Measurements from ENCODE around the gene SPDL1. TPM values are rescaled to one million over a fixed set of nuclear protein-coding genes. Genes with fewer than 3 reads are reported as not detected.

Gene SPDL1
- total RNA-seq, 2 donors from 2014 or later, result 8.0 to 13.7 TPM

GRCh38 chr5:169544264-169544950 lies 39.2 kb upstream of the SPDL1 start:
- Histone ChIP-seq H3K36me3 (no peaks in the 10 kb centered on the region), H3K4me1 (no peaks in the 10 kb centered on the region), H3K27me3 (no peaks in the 10 kb centered on the region), H3K4me3 (no peak overlapping the region), H3K27ac (no peak overlapping the region), H3K9me3 (no peaks in the 10 kb centered on the region), H3K9ac (ENCODE audit: low read depth in 2 of 2, low read length in 2 of 2) (no peak overlapping the region)
- intact Hi-C loops (cut with DNase I), result no loop called here
- TF ChIP-seq CTCF (IDR thresholded peaks at IDR 0.05), result no peak
- no peak for DNase-seq

GRCh38 chr5:169545762-169546161 lies 37.8 kb upstream of the SPDL1 start:
- no peak overlapping the region for H3K27ac ChIP-seq
- no peaks in the 10 kb centered on the region for H3K36me3 ChIP-seq
- no peaks in the 10 kb centered on the region for H3K4me1 ChIP-seq
- no peaks in the 10 kb centered on the region for H3K27me3 ChIP-seq
- DNase-seq, result no peak
- no peaks in the 10 kb centered on the region for H3K9me3 ChIP-seq
- intact Hi-C loops (cut with DNase I), result no loop called here
- H3K4me3 ChIP-seq, result no peak overlapping the region
- no peak overlapping the region for H3K9ac ChIP-seq (ENCODE audit: low read depth in 2 of 2, low read length in 2 of 2)
- TF ChIP-seq CTCF (IDR thresholded peaks at IDR 0.05), result no peak

GRCh38 chr5:169546346-169546745 lies 37.2 kb upstream of the SPDL1 start:
- intact Hi-C loops (cut with DNase I), result no loop called here
- Histone ChIP-seq H3K4me1 (no peaks in the 10 kb centered on the region), H3K4me3 (no peak overlapping the region), H3K9ac (ENCODE audit: low read depth in 2 of 2, low read length in 2 of 2) (no peak overlapping the region), H3K27me3 (no peaks in the 10 kb centered on the region), H3K9me3 (no peaks in the 10 kb centered on the region), H3K36me3 (no peaks in the 10 kb centered on the region), H3K27ac (no peak overlapping the region)
- no peak for TF ChIP-seq CTCF (IDR thresholded peaks at IDR 0.05)
- no peak for DNase-seq

- no peak overlapping the region for H3K27ac ChIP-seq
- H3K4me1 ChIP-seq, result no peaks in the 10 kb centered on the region
- no peak for TF ChIP-seq CTCF (IDR thresholded peaks at IDR 0.05)
- no peak overlapping the region for H3K9ac ChIP-seq (ENCODE audit: low read depth in 2 of 2, low read length in 2 of 2)
- no peaks in the 10 kb centered on the region for H3K36me3 ChIP-seq
- no peak for DNase-seq
- H3K27me3 ChIP-seq, result no peaks in the 10 kb centered on the region
- intact Hi-C loops (cut with DNase I), result no loop called here
- no peak overlapping the region for H3K4me3 ChIP-seq
- H3K9me3 ChIP-seq, result no peaks in the 10 kb centered on the region
Measured at GRCh38 chr5:169547508-169547907, 36.1 kb upstream of the SPDL1 start.

- H3K27ac ChIP-seq, result no peak overlapping the region
- H3K36me3 ChIP-seq, result no peaks in the 10 kb centered on the region
- H3K4me1 ChIP-seq, result no peaks in the 10 kb centered on the region
- DNase-seq, result no peak
- intact Hi-C loops (cut with DNase I), result no loop called here
- TF ChIP-seq CTCF (IDR thresholded peaks at IDR 0.05), result no peak
- no peaks in the 10 kb centered on the region for H3K27me3 ChIP-seq
- H3K9me3 ChIP-seq, result no peaks in the 10 kb centered on the region
- H3K9ac ChIP-seq (ENCODE audit: low read depth in 2 of 2, low read length in 2 of 2), result no peak overlapping the region
- H3K4me3 ChIP-seq, result no peak overlapping the region
Measured at GRCh38 chr5:169548315-169548714, 35.3 kb upstream of the SPDL1 start.

All from colonic mucosa (tissue), 4 donors.